Heart right ventricle (tissue), 16 donors: ENCODE measurements around the gene WDR5B. TPM values are rescaled to one million over a fixed set of nuclear protein-coding genes. Genes with fewer than 3 reads are reported as not detected.

ENCODE experiments used
- ATAC-seq, 8 donors: fragments of 200-7000 bp; cut with Tn5 transposase; one replicate each; pipeline ENCODE4 v1.9.1; 2020; ENCODE audit warnings: mild to moderate bottlenecking in 8 of 8, moderate library complexity in 8 of 8, moderate number of reproducible peaks in 1 of 8
- DNase-seq, 2 donors: peaks; one replicate each; pipeline ENCODE4 v3.0.0-alpha.2; 2020
- H3K27ac ChIP-seq, 10 donors: fragments of 200-600 bp; sonication (generic) in 2 of 10; one replicate each; pipeline versions ENCODE4 v1.5.0 to v1.8.0; 2020 to 2022; ENCODE audit warnings: mild to moderate bottlenecking in 3 of 10
- H3K27me3 ChIP-seq, 7 donors: fragments of 200-600 bp; one replicate each; pipeline ENCODE4 v1.8.0; 2021 to 2022; ENCODE audit warnings: mild to moderate bottlenecking in 2 of 7
- H3K36me3 ChIP-seq, 9 donors: fragments of 200-600 bp; sonication (generic) in 1 of 9; one replicate each; pipeline versions ENCODE4 v1.5.0 to v1.8.0; 2020 to 2022; ENCODE audit warnings: mild to moderate bottlenecking in 2 of 9
- H3K4me1 ChIP-seq, 9 donors: fragments of 200-600 bp; sonication (generic) in 1 of 9; one replicate each; pipeline versions ENCODE4 v1.5.0 to v1.8.0; 2020 to 2022; ENCODE audit warnings: mild to moderate bottlenecking in 4 of 9
- H3K4me3 ChIP-seq, 10 donors: fragments of 200-600 bp; sonication (generic) in 2 of 10; one replicate each; pipeline versions ENCODE4 v1.5.0 to v1.8.0; 2020 to 2022; ENCODE audit warnings: mild to moderate bottlenecking in 7 of 10, moderate library complexity in 2 of 10
- H3K9me3 ChIP-seq, 11 donors: fragments of 200-600 bp in 10 of 11; sonication (generic) in 2 of 11; one replicate each; pipeline versions ENCODE4 v1.5.0 to v1.8.0; 2013 to 2022; ENCODE audit warnings: mild to moderate bottlenecking in 2 of 11, control low read depth in 1 of 11, moderate library complexity in 1 of 11
- CTCF ChIP-seq, 9 donors: fragments of 200-600 bp; sonication (generic) in 2 of 9; IDR thresholded peaks; one replicate each; pipeline versions ENCODE4 v1.5.0 to v1.8.0; 2021 to 2022; ENCODE audit warnings: antibody characterized with exemption in 9 of 9, mild to moderate bottlenecking in 5 of 9, moderate library complexity in 1 of 9
- WGBS, 2 donors: extraction: QIAGEN DNeasy Blood & Tissue Kit; methylation state at CpG; one replicate each; pipeline ENCODE4 v1.1.7; 2013; ENCODE audit warnings: inconsistent platforms in 1 of 2; 5-methylcytosine and 5-hydroxymethylcytosine counted together
- intact Hi-C, 10 donors: fragments of 100-400 bp; cut with DNase I; formaldehyde crosslinking; loops; one replicate each; pipeline versions ENCODE4 v1.11.1 to v1.14.2; 2022
- polyA plus RNA-seq, 2 donors: library from polyadenylated mRNA; stranded (reverse); fragments of 200-250 nt; gene quantifications; one replicate each; pipeline ENCODE4 v1.2.3, GENCODE V29; 2013
- total RNA-seq, 10 donors: library from RNA; stranded (reverse); fragmentation: NEBNext Ultra II Directional in 3 of 10; extraction: Animal tissue kit (Norgen Biotek cat#: 25700) in 3 of 10; gene quantifications; one replicate each; pipeline versions ENCODE4 v1.2.1 to v1.2.4, GENCODE V29; 2021 to 2023
- donor health status: Arrhythmogenic right ventricular cardiomyopathy.
- donor health status: ischemic (EF 13 %, LVEDD 7.1; RV severe dilation, severe dysfunction).
- donor health status: healthy with polysubstance abuse.
- donor health status: DM: no; HTN: yes; CAD: no.
- donor health status: DM: no; HTN: no; CAD: no.
- donor health status: ischemic (EF 25% LVEDD 6.9; RV normal size, moderate dysfunction).
- donor health status: ischemic (EF 25% LVEDD 5.7; RV mildly dilated, moderate dysfunction).
- donor health status: healthy.
- donor health status: DM: yes; HTN: yes; CAD: no.
- donor health status: Ischemic cardiomyopathy.
- donor health status: ischemic (EF 35%, LVEDD 5.7; RV mildly dilated, moderate dysfunction).
- donor health status: nonischemic (EF 11% LVEDD 7.7; RV severe dilation, severe dysfunction).
- donor health status: DM: yes; HTN: yes; CAD: no.
- donor health status: PGD.
- donor health status: ischemic (EF 29% LVEDD 5.4; RV normal size, mild dysfunction).
- donor health status: nonischemic (EF 23%, LVEDD 6.1; RV moderate dilation, normal function).

The WDR5B gene
- total and polyA plus RNA-seq, 12 donors, result 1.8 to 3.9 (median 2.9) TPM

- Histone ChIP-seq H3K27ac (no peak overlapping the region), H3K4me1 (peaks cover 3 to 10% (median 7%) of the 10 kb centered on the region in 9 donors), H3K36me3 (peaks cover 0 to 58% (median 21%) of the 10 kb centered on the region in 9 donors), H3K27me3 (no peaks in the 10 kb centered on the region), H3K9me3 (no peaks in the 10 kb centered on the region), H3K4me3 (no peak overlapping the region)
- DNase-seq, result no peak
- WGBS, 2 donors, result 92 to 96% methylated on average over 2 of the region's 2 CpGs
- intact Hi-C loops, result no loop called here
- TF ChIP-seq CTCF (IDR thresholded peaks at IDR 0.05), result no peak
- ATAC-seq, result no peak
Observed at GRCh38 chr3:122421836-122422235, 6.0 kb upstream of the WDR5B start.

GRCh38 chr3:122421101-122421500 is 5.2 kb upstream of the WDR5B start:
- H3K27me3 ChIP-seq, result no peaks in the 10 kb centered on the region
- H3K27ac ChIP-seq, result no peak overlapping the region
- intact Hi-C loops, result no loop called here
- DNase-seq, result no peak
- peaks cover 4 to 13% (median 10%) of the 10 kb centered on the region in 9 donors for H3K4me1 ChIP-seq
- TF ChIP-seq CTCF (IDR thresholded peaks at IDR 0.05), result no peak
- no peaks in the 10 kb centered on the region for H3K9me3 ChIP-seq
- ATAC-seq, result no peak
- peaks cover 0 to 51% (median 14%) of the 10 kb centered on the region in 9 donors for H3K36me3 ChIP-seq
- H3K4me3 ChIP-seq, result no peak overlapping the region
- 93 to 96% methylated on average over 4 of the region's 4 CpGs for WGBS, 2 donors

- ATAC-seq, result no peak
- intact Hi-C loops, result loop anchor here in 2 of 10 donors (5.0 kb wide), 1 partner anchor 95 kb away; the partner anchor contains the start of gene KPNA1 (in 2 of the 2)
- no peak for DNase-seq
- Histone ChIP-seq H3K9me3 (no peaks in the 10 kb centered on the region), H3K36me3 (peaks cover 0 to 28% (median 0%) of the 10 kb centered on the region in 9 donors), H3K4me1 (peaks cover 8 to 40% (median 27%) of the 10 kb centered on the region in 9 donors), H3K27ac (peak overlapping the region in 7 of 10 donors; percentile 86 to 91 (median 89)), H3K27me3 (no peaks in the 10 kb centered on the region), H3K4me3 (peak overlapping the region; percentile 56 to 85 (median 69))
- TF ChIP-seq CTCF (IDR thresholded peaks at IDR 0.05), result no peak
- WGBS, 2 donors, result 39 to 56% methylated on average over 14 of the region's 14 CpGs
Observed at GRCh38 chr3:122416966-122417365, 1.1 kb upstream of the WDR5B start.

- peak in 1 of 2 donors; percentile 11 for DNase-seq
- WGBS, 2 donors, result 23 to 24% methylated on average over 10 of the region's 10 CpGs
- intact Hi-C loops, result loop anchor here in 2 of 10 donors (5.0 kb wide), 1 partner anchor 97 kb away; the partner anchor contains the start of gene KPNA1 (in 2 of the 2)
- Histone ChIP-seq H3K9me3 (no peaks in the 10 kb centered on the region), H3K36me3 (peaks cover 0 to 38% (median 7%) of the 10 kb centered on the region in 9 donors), H3K4me1 (peaks cover 8 to 48% (median 27%) of the 10 kb centered on the region in 9 donors), H3K4me3 (peak overlapping the region; percentile 56 to 85 (median 69)), H3K27ac (peak overlapping the region in 9 of 10 donors; percentile 82 to 91 (median 89)), H3K27me3 (no peaks in the 10 kb centered on the region)
- ATAC-seq, result peak in 5 of 8 donors; percentile 21 to 48 (median 26)
- TF ChIP-seq CTCF (IDR thresholded peaks at IDR 0.05), result no peak
Observed at GRCh38 chr3:122415104-122415744, 638 bp downstream of the WDR5B start.
